Measurements from ENCODE around the gene VAX1. TPM values are rescaled to one million over a fixed set of nuclear protein-coding genes. Genes with fewer than 3 reads are reported as not detected.

The VAX1 gene
- total RNA-seq, 3 donors from 2014 or later: not detected

DNA sequence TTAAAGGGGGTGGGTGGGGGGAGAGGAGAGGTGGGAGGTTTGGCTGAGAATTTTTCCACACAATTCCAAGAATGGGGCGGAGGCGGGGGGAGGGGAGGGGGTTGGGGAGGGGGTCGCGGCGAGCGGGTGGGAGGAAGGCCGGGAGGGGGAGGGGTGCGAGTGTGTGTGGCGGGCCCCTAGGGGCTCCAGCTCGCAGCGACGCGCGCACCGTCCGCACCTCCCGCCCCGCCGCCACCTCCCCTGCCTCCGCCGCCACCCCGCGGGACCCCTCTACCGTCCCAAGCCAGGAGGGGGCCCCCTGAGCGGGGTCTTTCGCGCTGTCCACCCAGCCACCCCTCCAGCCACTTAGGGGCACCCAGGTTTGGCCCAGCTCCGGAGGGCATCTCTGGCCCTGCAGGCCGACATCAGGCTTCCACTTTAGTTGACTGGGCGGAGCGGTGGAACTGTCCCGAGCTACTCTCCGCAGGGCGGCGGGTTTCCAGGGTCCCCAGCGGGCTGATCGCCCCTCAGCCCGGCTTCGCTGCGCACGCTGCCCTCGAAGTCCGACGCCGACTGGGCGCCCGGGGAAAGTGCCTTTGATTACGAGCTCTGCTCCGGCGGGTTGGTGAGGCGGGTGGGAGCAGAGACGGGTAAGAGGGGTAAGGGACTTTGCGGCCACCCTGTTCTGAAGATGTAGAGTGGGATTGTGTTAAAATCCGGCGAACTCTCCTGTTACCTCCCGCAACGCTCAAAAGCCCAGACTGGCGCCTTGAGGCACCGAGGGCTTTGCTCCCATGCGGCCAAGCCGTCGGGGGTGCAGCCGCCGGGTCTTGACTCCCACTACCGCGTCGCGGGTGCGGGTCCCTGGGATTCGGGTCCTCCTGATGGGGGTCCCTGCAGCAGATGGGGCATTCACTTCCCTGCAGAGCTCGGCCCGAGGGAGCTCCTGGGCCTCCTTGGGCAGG lies 1.8 kb upstream of the VAX1 start:
- TF ChIP-seq, protein P1, sequence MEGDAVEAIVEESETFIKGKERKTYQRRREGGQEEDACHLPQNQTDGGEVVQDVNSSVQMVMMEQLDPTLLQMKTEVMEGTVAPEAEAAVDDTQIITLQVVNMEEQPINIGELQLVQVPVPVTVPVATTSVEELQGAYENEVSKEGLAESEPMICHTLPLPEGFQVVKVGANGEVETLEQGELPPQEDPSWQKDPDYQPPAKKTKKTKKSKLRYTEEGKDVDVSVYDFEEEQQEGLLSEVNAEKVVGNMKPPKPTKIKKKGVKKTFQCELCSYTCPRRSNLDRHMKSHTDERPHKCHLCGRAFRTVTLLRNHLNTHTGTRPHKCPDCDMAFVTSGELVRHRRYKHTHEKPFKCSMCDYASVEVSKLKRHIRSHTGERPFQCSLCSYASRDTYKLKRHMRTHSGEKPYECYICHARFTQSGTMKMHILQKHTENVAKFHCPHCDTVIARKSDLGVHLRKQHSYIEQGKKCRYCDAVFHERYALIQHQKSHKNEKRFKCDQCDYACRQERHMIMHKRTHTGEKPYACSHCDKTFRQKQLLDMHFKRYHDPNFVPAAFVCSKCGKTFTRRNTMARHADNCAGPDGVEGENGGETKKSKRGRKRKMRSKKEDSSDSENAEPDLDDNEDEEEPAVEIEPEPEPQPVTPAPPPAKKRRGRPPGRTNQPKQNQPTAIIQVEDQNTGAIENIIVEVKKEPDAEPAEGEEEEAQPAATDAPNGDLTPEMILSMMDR (IDR thresholded peaks at IDR 0.05): no peak
- DNase-seq: no peak
- ATAC-seq: no peak
- Histone ChIP-seq H3K4me3 (no peak overlapping the region), H3K36me3 (ENCODE audit: low read depth) (no peaks in the 10 kb centered on the region), H3K9me3 (peaks cover 2% of the 10 kb centered on the region), H3K4me1 (ENCODE audit: low read depth) (peaks cover 11% of the 10 kb centered on the region)
- intact Hi-C loops (cut with DNase I, micrococcal nuclease): no loop called here

- H3K4me3 ChIP-seq: no peak overlapping the region
- DNase-seq (no peak), ATAC-seq (no peak)
- intact Hi-C loops (cut with DNase I, micrococcal nuclease): no loop called here
- no peaks in the 10 kb centered on the region for H3K36me3 ChIP-seq (ENCODE audit: low read depth)
- H3K4me1 ChIP-seq (ENCODE audit: low read depth): peaks cover 15% of the 10 kb centered on the region
- no peaks in the 10 kb centered on the region for H3K9me3 ChIP-seq
- TF ChIP-seq, protein P1 (IDR thresholded peaks at IDR 0.05): no peak
Measured at GRCh38 chr10:117138838-117139580, 939 bp upstream of the VAX1 start.

DNA sequence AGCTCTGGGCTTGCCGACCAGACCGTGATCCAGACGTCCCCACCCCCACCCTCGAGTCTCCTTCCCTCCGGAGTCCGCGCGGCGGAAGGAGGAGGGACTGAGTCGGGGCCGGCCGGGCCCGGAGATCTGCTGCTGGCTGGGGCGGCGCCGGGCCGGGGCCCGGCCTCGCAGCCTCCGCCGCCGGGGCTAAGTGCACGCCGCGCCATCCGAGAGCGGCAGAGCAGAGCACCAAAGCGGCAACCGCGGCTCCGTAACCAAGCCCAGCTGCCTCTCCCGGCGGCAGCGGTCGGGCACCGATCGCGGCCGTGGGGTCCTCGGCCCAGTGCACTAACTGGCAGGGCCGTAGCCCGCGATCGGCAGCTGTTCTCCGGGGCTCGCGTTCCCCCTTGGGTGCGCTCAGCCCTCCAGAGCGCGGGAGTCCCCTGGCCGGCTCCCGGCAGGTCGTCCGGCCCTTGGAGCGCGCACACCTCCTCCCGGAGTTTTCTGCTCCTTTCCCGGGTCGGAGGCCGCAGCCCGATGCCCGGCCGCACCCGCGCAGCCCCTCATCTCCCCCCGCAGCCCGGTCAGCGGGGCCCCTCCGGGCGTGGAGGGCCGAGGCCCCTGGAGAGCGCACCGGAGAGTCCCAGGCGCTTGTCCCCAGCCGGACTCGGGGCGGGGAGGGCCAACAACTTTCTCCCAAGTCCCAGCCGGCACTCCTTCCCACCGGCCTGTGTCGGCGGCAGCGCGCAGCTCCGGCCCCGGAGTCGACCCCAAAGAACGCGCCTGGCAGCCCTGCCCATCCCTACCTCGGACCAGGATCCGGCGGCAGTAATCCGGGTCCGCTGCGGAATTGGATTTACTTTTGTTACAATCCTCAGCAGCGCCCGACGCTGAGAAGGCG lies 799 bp downstream of the VAX1 start:
- intact Hi-C loops (cut with DNase I, micrococcal nuclease): no loop called here
- Histone ChIP-seq H3K4me3 (no peak overlapping the region), H3K9me3 (no peaks in the 10 kb centered on the region), H3K36me3 (ENCODE audit: low read depth) (no peaks in the 10 kb centered on the region), H3K4me1 (ENCODE audit: low read depth) (peaks cover 28% of the 10 kb centered on the region)
- DNase-seq (no peak), ATAC-seq (peak; percentile 71)
- TF ChIP-seq, protein P1 (IDR thresholded peaks at IDR 0.05): no peak

DNA sequence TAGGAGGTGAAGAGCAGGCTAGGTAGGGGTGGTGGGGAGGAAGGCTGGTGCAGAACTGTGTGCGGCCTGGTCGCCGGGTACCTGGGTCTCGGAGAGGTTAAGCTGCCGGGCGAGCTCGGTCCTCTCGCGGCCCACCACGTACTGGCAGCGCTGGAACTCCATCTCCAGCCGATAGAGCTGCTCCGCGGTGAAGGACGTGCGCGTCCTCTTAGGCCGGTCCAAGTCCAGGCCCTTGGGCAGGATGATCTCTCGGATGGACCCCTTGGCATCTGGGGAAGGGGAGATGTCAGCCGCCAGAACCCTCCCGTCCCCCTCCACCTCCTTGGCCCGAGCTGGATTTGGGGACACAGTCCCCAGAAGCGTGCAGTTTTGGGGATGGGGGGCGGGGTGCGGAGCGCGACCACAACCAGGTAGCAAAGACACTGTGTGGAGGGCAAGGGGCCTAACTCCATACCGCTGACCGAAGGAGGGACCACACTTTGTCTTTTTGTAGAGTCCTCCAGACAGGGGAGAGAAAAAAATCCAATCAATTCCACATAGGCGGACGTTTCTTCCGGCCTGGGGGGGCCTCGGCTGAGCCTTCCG lies 1.6 kb downstream of the VAX1 start:
- H3K4me3 ChIP-seq: no peak overlapping the region
- no peaks in the 10 kb centered on the region for H3K9me3 ChIP-seq
- TF ChIP-seq, protein P1 (IDR thresholded peaks at IDR 0.05): no peak
- intact Hi-C loops (cut with DNase I, micrococcal nuclease): no loop called here
- peaks cover 33% of the 10 kb centered on the region for H3K4me1 ChIP-seq (ENCODE audit: low read depth)
- DNase-seq (no peak), ATAC-seq (no peak)
- H3K36me3 ChIP-seq (ENCODE audit: low read depth): no peaks in the 10 kb centered on the region
